Caki2 (cell line): ENCODE measurements around the gene POMGNT1. TPM values are rescaled to one million over a fixed set of nuclear protein-coding genes. Genes with fewer than 3 reads are reported as not detected.

Experiments used
- DNase-seq: peaks from one replicate; pipeline ENCODE4 v3.0.0-alpha.2; 2015; ENCODE audit warnings: low read depth
- in situ Hi-C: cut with HindIII; loops from 2 replicates; pipeline ENCODE4 v1.10.0; 2016; ENCODE audit warnings: low sequenced_read_pairs, low pct_unique_long_range_greater_than_20kb, mixed read lengths
- total RNA-seq: library from RNA; depleted of rRNA; stranded (reverse); fragments of >200 nt; shearing (Covaris generic); gene quantifications from 2 replicates; pipeline ENCODE4 v1.2.3, GENCODE V29; 2014; ENCODE audit warnings: low replicate concordance

Gene POMGNT1
- total RNA-seq, 1 experiment from 2014 or later = 125 TPM

- in situ Hi-C loops = no loop called here
- no peak for DNase-seq
Measured at GRCh38 chr1:46218443-46218842, 20.2 kb upstream of the POMGNT1 start.

- DNase-seq = no peak
- in situ Hi-C loops = no loop called here
Measured at GRCh38 chr1:46215504-46215903, 17.3 kb upstream of the POMGNT1 start.

- in situ Hi-C loops = no loop called here
- DNase-seq = no peak
Measured at GRCh38 chr1:46211051-46211450, 12.8 kb upstream of the POMGNT1 start.

- in situ Hi-C loops = no loop called here
- no peak for DNase-seq
Measured at GRCh38 chr1:46210561-46210960, 12.3 kb upstream of the POMGNT1 start.

- in situ Hi-C loops = no loop called here
- no peak for DNase-seq
Measured at GRCh38 chr1:46206399-46206798, 8.2 kb upstream of the POMGNT1 start.

GRCh38 chr1:46205791-46206190 is 7.6 kb upstream of the POMGNT1 start:
- DNase-seq = no peak
- in situ Hi-C loops = no loop called here

- DNase-seq = no peak
- in situ Hi-C loops = no loop called here
Measured at GRCh38 chr1:46205141-46205540, 6.9 kb upstream of the POMGNT1 start.

- no peak for DNase-seq
- in situ Hi-C loops = no loop called here
Measured at GRCh38 chr1:46204406-46204742, 6.1 kb upstream of the POMGNT1 start.

GRCh38 chr1:46203738-46204405 is 5.6 kb upstream of the POMGNT1 start:
- no peak for DNase-seq
- in situ Hi-C loops = no loop called here

GRCh38 chr1:46199233-46199749 is 1.1 kb upstream of the POMGNT1 start:
- in situ Hi-C loops = no loop called here

GRCh38 chr1:46197560-46197963 is 672 bp downstream of the POMGNT1 start:
- in situ Hi-C loops = no loop called here

More at GRCh38 chr1:46199233-46199749, 1.1 kb upstream of the POMGNT1 start:
- DNase-seq = no peak

GRCh38 chr1:46196609-46197008 is 1.6 kb downstream of the POMGNT1 start:
- in situ Hi-C loops = no loop called here
- no peak for DNase-seq

More at GRCh38 chr1:46197560-46197963, 672 bp downstream of the POMGNT1 start:
- no peak for DNase-seq

- in situ Hi-C loops = no loop called here
- no peak for DNase-seq
Measured at GRCh38 chr1:46194641-46195193, 3.5 kb downstream of the POMGNT1 start.

- DNase-seq = no peak
- in situ Hi-C loops = no loop called here
Measured at GRCh38 chr1:46193984-46194570, 4.2 kb downstream of the POMGNT1 start.

GRCh38 chr1:46193285-46193684 is 4.9 kb downstream of the POMGNT1 start:
- in situ Hi-C loops = no loop called here
- DNase-seq = no peak

GRCh38 chr1:46192171-46192570 is 6.1 kb downstream of the POMGNT1 start:
- in situ Hi-C loops = no loop called here
- no peak for DNase-seq

GRCh38 chr1:46191033-46191701 is 7.1 kb downstream of the POMGNT1 start:
- in situ Hi-C loops = no loop called here
- no peak for DNase-seq

- DNase-seq = no peak
- in situ Hi-C loops = no loop called here
Measured at GRCh38 chr1:46190539-46190938, 7.7 kb downstream of the POMGNT1 start.
